ENCODE measurements around the gene NTM. TPM values are rescaled to one million over a fixed set of nuclear protein-coding genes. Genes with fewer than 3 reads are reported as not detected.
A peak's percentile ranks its signal among the peaks of the same experiment; 100 is the strongest.

NTM gene
- polyA plus RNA-seq, 1 donor from 2014 or later: 39.4 TPM

GRCh38 chr11:131510662-131511061 lies 140.2 kb downstream of the NTM start:
- no peak overlapping the region for H3K9ac ChIP-seq (ENCODE audit: low read length)
- no peaks in the 10 kb centered on the region for H4K20me1 ChIP-seq (ENCODE audit: insufficient read depth)
- no peaks in the 10 kb centered on the region for H3K36me3 ChIP-seq (ENCODE audit: insufficient read depth, low read length)
- H3K9me2 ChIP-seq (ENCODE audit: insufficient read depth, low read length): no peaks in the 10 kb centered on the region
- no peak overlapping the region for H3K27ac ChIP-seq (ENCODE audit: low read length)
- H3F3A ChIP-seq (ENCODE audit: insufficient read depth, low read length, poor library complexity, severe bottlenecking): no peaks in the 10 kb centered on the region
- TF ChIP-seq EZH2 (IDR thresholded peaks at IDR 0.05; ENCODE audit: borderline replicate concordance, insufficient read depth, low read length, poor library complexity, severe bottlenecking): no peak
- no peak for TF ChIP-seq MXI1 (conservative IDR thresholded peaks at IDR 0.05; ENCODE audit: poor library complexity, severe bottlenecking)
- no peak for TF ChIP-seq TAF1 (IDR thresholded peaks at IDR 0.05; ENCODE audit: low read depth)
- no peak for TF ChIP-seq RAD21 (conservative IDR thresholded peaks at IDR 0.05)
- TF ChIP-seq, protein P1, sequence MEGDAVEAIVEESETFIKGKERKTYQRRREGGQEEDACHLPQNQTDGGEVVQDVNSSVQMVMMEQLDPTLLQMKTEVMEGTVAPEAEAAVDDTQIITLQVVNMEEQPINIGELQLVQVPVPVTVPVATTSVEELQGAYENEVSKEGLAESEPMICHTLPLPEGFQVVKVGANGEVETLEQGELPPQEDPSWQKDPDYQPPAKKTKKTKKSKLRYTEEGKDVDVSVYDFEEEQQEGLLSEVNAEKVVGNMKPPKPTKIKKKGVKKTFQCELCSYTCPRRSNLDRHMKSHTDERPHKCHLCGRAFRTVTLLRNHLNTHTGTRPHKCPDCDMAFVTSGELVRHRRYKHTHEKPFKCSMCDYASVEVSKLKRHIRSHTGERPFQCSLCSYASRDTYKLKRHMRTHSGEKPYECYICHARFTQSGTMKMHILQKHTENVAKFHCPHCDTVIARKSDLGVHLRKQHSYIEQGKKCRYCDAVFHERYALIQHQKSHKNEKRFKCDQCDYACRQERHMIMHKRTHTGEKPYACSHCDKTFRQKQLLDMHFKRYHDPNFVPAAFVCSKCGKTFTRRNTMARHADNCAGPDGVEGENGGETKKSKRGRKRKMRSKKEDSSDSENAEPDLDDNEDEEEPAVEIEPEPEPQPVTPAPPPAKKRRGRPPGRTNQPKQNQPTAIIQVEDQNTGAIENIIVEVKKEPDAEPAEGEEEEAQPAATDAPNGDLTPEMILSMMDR (IDR thresholded peaks at IDR 0.05; ENCODE audit: poor library complexity, severe bottlenecking): no peak
- TF ChIP-seq EP300 (conservative IDR thresholded peaks at IDR 0.05; ENCODE audit: poor library complexity, severe bottlenecking): no peak
- TF ChIP-seq, protein P2, sequence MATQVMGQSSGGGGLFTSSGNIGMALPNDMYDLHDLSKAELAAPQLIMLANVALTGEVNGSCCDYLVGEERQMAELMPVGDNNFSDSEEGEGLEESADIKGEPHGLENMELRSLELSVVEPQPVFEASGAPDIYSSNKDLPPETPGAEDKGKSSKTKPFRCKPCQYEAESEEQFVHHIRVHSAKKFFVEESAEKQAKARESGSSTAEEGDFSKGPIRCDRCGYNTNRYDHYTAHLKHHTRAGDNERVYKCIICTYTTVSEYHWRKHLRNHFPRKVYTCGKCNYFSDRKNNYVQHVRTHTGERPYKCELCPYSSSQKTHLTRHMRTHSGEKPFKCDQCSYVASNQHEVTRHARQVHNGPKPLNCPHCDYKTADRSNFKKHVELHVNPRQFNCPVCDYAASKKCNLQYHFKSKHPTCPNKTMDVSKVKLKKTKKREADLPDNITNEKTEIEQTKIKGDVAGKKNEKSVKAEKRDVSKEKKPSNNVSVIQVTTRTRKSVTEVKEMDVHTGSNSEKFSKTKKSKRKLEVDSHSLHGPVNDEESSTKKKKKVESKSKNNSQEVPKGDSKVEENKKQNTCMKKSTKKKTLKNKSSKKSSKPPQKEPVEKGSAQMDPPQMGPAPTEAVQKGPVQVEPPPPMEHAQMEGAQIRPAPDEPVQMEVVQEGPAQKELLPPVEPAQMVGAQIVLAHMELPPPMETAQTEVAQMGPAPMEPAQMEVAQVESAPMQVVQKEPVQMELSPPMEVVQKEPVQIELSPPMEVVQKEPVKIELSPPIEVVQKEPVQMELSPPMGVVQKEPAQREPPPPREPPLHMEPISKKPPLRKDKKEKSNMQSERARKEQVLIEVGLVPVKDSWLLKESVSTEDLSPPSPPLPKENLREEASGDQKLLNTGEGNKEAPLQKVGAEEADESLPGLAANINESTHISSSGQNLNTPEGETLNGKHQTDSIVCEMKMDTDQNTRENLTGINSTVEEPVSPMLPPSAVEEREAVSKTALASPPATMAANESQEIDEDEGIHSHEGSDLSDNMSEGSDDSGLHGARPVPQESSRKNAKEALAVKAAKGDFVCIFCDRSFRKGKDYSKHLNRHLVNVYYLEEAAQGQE (IDR thresholded peaks at IDR 0.05; ENCODE audit: borderline replicate concordance): no peak
- TF ChIP-seq POLR2AphosphoS5 (IDR thresholded peaks at IDR 0.05): no peak
- TF ChIP-seq SMC3 (conservative IDR thresholded peaks at IDR 0.05; ENCODE audit: poor library complexity): no peak
- H3K79me2 ChIP-seq (replicated peaks; ENCODE audit: insufficient read depth, low read length): no peaks in the 10 kb centered on the region
- no peaks in the 10 kb centered on the region for H3K27me3 ChIP-seq (ENCODE audit: insufficient read depth, low read depth, low read length)
- no peak overlapping the region for H2AFZ ChIP-seq (ENCODE audit: low read depth, low read length)
- H3K4me2 ChIP-seq (ENCODE audit: low read length): no peak overlapping the region
- no peaks in the 10 kb centered on the region for H3K9me3 ChIP-seq (ENCODE audit: low read length)
- no peak overlapping the region for H3K4me3 ChIP-seq (ENCODE audit: low read length)

DNA sequence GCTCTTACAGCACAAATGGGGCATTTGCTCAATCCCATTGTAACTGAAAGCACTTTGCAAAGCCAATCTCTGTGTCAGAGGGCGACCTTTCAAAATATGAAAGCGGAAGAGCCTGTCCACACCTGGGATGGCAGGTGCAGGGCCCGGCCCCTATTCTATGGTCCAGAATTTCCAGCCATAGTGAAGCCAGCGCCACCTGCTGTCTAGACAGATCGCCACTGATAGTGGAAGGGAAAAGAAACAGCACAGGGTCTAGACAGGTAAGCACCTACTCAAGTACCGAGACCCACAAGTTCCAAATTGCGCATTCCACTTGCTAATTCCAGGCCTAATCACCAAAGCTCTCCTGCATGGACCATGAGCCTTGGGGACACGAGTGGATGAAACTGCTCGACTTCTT lies 141.4 kb downstream of the NTM start:
- Histone ChIP-seq H3K9me3 (ENCODE audit: low read length) (no peaks in the 10 kb centered on the region), H4K20me1 (ENCODE audit: insufficient read depth) (no peaks in the 10 kb centered on the region), H3K9me2 (ENCODE audit: insufficient read depth, low read length) (no peaks in the 10 kb centered on the region), H3K4me3 (ENCODE audit: low read length) (no peak overlapping the region), H3K27ac (ENCODE audit: low read length) (no peak overlapping the region), H3K9ac (ENCODE audit: low read length) (no peak overlapping the region), H3K36me3 (ENCODE audit: insufficient read depth, low read length) (no peaks in the 10 kb centered on the region), H3K27me3 (ENCODE audit: insufficient read depth, low read depth, low read length) (no peaks in the 10 kb centered on the region), H3K4me2 (ENCODE audit: low read length) (no peak overlapping the region), H3K79me2 (replicated peaks; ENCODE audit: insufficient read depth, low read length) (no peaks in the 10 kb centered on the region), H2AFZ (ENCODE audit: low read depth, low read length) (no peak overlapping the region), H3F3A (ENCODE audit: insufficient read depth, low read length, poor library complexity, severe bottlenecking) (no peaks in the 10 kb centered on the region)
- TF ChIP-seq, protein P1 (IDR thresholded peaks at IDR 0.05; ENCODE audit: poor library complexity, severe bottlenecking): peak; percentile 40
- TF ChIP-seq, protein P2 (IDR thresholded peaks at IDR 0.05; ENCODE audit: borderline replicate concordance): no peak
- TF ChIP-seq SMC3 (conservative IDR thresholded peaks at IDR 0.05; ENCODE audit: poor library complexity) (peak; percentile 52), EP300 (conservative IDR thresholded peaks at IDR 0.05; ENCODE audit: poor library complexity, severe bottlenecking) (no peak), RAD21 (conservative IDR thresholded peaks at IDR 0.05) (peak; percentile 40)

Data from neural cell (in vitro differentiated cells).